Breast epithelium (tissue), 3 donors: ENCODE measurements around the gene PGLYRP4.

ENCODE experiments used
- POLR2A ChIP-seq: fragments of 450-650 bp; IDR thresholded peaks from one replicate; pipeline ENCODE4 v1.6.1; 2016; ENCODE audit warnings: antibody characterized with exemption, mild to moderate bottlenecking, moderate library complexity
- POLR2AphosphoS5 ChIP-seq, 3 donors: sonication (generic); formaldehyde crosslinking; IDR thresholded peaks; one replicate each; pipeline ENCODE4 v1.6.1; 2017; ENCODE audit warnings: antibody characterized with exemption in 3 of 3
- TF ChIP-seq, protein P1 (sequence below), 3 donors: fragments of 450-650 bp; IDR thresholded peaks; one replicate each; pipeline ENCODE4 v1.5.1; 2016 to 2017; ENCODE audit warnings: antibody characterized with exemption in 3 of 3, mild to moderate bottlenecking in 3 of 3, moderate library complexity in 3 of 3

DNA sequence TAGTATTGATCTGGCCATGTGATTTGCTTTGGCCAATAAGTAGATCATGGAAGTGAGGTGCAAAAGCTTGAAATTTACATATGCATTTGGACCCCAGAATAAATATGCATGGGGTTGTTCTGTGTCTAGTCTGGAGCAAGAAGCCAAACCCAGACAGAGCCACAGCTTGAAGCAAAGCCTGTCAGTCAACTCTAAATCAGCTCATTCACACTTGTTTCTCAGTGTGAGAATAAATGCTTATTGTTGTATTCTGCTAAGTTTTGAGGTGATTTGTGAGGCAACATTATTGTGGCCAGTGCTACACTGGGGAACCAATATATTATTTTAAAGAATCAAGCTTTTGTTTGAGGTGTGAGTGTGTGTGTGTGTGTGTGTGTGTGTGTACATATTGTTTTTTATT is 23.7 kb downstream of the PGLYRP4 start:
- TF ChIP-seq, protein P1, sequence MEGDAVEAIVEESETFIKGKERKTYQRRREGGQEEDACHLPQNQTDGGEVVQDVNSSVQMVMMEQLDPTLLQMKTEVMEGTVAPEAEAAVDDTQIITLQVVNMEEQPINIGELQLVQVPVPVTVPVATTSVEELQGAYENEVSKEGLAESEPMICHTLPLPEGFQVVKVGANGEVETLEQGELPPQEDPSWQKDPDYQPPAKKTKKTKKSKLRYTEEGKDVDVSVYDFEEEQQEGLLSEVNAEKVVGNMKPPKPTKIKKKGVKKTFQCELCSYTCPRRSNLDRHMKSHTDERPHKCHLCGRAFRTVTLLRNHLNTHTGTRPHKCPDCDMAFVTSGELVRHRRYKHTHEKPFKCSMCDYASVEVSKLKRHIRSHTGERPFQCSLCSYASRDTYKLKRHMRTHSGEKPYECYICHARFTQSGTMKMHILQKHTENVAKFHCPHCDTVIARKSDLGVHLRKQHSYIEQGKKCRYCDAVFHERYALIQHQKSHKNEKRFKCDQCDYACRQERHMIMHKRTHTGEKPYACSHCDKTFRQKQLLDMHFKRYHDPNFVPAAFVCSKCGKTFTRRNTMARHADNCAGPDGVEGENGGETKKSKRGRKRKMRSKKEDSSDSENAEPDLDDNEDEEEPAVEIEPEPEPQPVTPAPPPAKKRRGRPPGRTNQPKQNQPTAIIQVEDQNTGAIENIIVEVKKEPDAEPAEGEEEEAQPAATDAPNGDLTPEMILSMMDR (IDR thresholded peaks at IDR 0.05), result no peak
- TF ChIP-seq POLR2A (no peak), POLR2AphosphoS5 (IDR thresholded peaks at IDR 0.05) (no peak)
